ENCODE measurements around the gene RTEL1.

The RTEL1 gene

GRCh38 chr20:63645218-63645617, 12.9 kb upstream of the RTEL1 start (continued):
- TF ChIP-seq, protein P1, sequence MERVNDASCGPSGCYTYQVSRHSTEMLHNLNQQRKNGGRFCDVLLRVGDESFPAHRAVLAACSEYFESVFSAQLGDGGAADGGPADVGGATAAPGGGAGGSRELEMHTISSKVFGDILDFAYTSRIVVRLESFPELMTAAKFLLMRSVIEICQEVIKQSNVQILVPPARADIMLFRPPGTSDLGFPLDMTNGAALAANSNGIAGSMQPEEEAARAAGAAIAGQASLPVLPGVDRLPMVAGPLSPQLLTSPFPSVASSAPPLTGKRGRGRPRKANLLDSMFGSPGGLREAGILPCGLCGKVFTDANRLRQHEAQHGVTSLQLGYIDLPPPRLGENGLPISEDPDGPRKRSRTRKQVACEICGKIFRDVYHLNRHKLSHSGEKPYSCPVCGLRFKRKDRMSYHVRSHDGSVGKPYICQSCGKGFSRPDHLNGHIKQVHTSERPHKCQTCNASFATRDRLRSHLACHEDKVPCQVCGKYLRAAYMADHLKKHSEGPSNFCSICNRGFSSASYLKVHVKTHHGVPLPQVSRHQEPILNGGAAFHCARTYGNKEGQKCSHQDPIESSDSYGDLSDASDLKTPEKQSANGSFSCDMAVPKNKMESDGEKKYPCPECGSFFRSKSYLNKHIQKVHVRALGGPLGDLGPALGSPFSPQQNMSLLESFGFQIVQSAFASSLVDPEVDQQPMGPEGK (tag by site-specific recombination; IDR thresholded peaks at IDR 0.05), result no peak
- no peak for TF ChIP-seq KLF10 (tag by site-specific recombination; IDR thresholded peaks at IDR 0.05)

- ChIA-PET POLR2A (interaction anchor here (1.0 kb wide), 1 partner anchor 10 kb away, joined by 3 read pairs; the partner anchor contains the start of gene RTEL1), CTCF (no interaction called here)
- Histone ChIP-seq H3K4me3 (ENCODE audit: low read depth, low read length) (no peak overlapping the region), H3K4me1 (ENCODE audit: control insufficient read depth, insufficient read depth, low read length) (no peaks in the 10 kb centered on the region; the same call in 1 of the 2 replicates), H3K27ac (ENCODE audit: extremely low read depth, low read depth, low read length) (no peak overlapping the region), H3K9me3 (ENCODE audit: control insufficient read depth, insufficient read depth, low read depth, low read length) (no peaks in the 10 kb centered on the region), H3K36me3 (ENCODE audit: control insufficient read depth in 2 of 2, insufficient read depth in 1 of 2, low read length in 2 of 2) (no peaks in the 10 kb centered on the region)
- TF ChIP-seq ZNF239 (tag by site-specific recombination; IDR thresholded peaks at IDR 0.05) (no peak), YY1 (tag by site-specific recombination; IDR thresholded peaks at IDR 0.05) (no peak), ZNF266 (tag by site-specific recombination; IDR thresholded peaks at IDR 0.05; ENCODE audit: low read depth) (no peak), ZNF530 (tag by site-specific recombination; IDR thresholded peaks at IDR 0.05; ENCODE audit: low read depth) (no peak), BCL6B (tag by site-specific recombination; IDR thresholded peaks at IDR 0.05) (no peak), ZEB2 (tag by site-specific recombination; IDR thresholded peaks at IDR 0.05) (no peak), ZNF394 (tag by site-specific recombination; IDR thresholded peaks at IDR 0.05; ENCODE audit: borderline replicate concordance) (no peak), PRDM1 (tag by site-specific recombination; IDR thresholded peaks at IDR 0.05) (no peak), PRDM6 (tag by site-specific recombination; IDR thresholded peaks at IDR 0.05) (no peak), ZNF48 (tag by site-specific recombination; IDR thresholded peaks at IDR 0.05) (no peak), ZNF2 (tag by site-specific recombination; IDR thresholded peaks at IDR 0.05) (no peak), ZNF623 (tag by site-specific recombination; IDR thresholded peaks at IDR 0.05) (no peak)
- TF ChIP-seq, protein P2, sequence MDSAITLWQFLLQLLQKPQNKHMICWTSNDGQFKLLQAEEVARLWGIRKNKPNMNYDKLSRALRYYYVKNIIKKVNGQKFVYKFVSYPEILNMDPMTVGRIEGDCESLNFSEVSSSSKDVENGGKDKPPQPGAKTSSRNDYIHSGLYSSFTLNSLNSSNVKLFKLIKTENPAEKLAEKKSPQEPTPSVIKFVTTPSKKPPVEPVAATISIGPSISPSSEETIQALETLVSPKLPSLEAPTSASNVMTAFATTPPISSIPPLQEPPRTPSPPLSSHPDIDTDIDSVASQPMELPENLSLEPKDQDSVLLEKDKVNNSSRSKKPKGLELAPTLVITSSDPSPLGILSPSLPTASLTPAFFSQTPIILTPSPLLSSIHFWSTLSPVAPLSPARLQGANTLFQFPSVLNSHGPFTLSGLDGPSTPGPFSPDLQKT (IDR thresholded peaks at IDR 0.05; ENCODE audit: borderline replicate concordance, low read depth, low read length), result no peak
- TF ChIP-seq, protein P3, sequence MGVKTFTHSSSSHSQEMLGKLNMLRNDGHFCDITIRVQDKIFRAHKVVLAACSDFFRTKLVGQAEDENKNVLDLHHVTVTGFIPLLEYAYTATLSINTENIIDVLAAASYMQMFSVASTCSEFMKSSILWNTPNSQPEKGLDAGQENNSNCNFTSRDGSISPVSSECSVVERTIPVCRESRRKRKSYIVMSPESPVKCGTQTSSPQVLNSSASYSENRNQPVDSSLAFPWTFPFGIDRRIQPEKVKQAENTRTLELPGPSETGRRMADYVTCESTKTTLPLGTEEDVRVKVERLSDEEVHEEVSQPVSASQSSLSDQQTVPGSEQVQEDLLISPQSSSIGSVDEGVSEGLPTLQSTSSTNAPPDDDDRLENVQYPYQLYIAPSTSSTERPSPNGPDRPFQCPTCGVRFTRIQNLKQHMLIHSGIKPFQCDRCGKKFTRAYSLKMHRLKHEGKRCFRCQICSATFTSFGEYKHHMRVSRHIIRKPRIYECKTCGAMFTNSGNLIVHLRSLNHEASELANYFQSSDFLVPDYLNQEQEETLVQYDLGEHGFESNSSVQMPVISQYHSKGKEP (tag by site-specific recombination; IDR thresholded peaks at IDR 0.05), result no peak
These were observed 9.9 kb upstream of the RTEL1 start for GRCh38 chr20:63648190-63648589.

Data from HEK293 (cell line).